HG03039 (cell line): ENCODE results near the gene ST6GALNAC3.
"Not testable (repeated sequence)": the region's sequence is repeated elsewhere in the genome, so short reads cannot be mapped to it uniquely, and the experiment has no call there.

Experiments used
- ATAC-seq: cut with Tn5 transposase; IDR thresholded peaks from one replicate; pipeline ENCODE4 v1.9.1; 2021; ENCODE audit warnings: mild to moderate bottlenecking, moderate library complexity; ENCODE audit not compliant: unreplicated experiment

Gene ST6GALNAC3

GRCh38 chr1:76611770-76612445 is 537.4 kb downstream of the ST6GALNAC3 start:
- no peak for ATAC-seq

- no peak for ATAC-seq
These were observed 539.3 kb downstream of the ST6GALNAC3 start for GRCh38 chr1:76613886-76614285.

- no peak for ATAC-seq
These were observed 540.9 kb downstream of the ST6GALNAC3 start for GRCh38 chr1:76615253-76616035.

- no peak for ATAC-seq
These were observed 545.8 kb downstream of the ST6GALNAC3 start for GRCh38 chr1:76620371-76620770.

- no peak for ATAC-seq
These were observed 548.4 kb downstream of the ST6GALNAC3 start for GRCh38 chr1:76622774-76623528.

- ATAC-seq, result no peak
These were observed 551.5 kb downstream of the ST6GALNAC3 start for GRCh38 chr1:76625886-76626678.

- no peak for ATAC-seq
These were observed 553.0 kb downstream of the ST6GALNAC3 start for GRCh38 chr1:76627498-76627897.

GRCh38 chr1:76627901-76628300 is 553.4 kb downstream of the ST6GALNAC3 start:
- no peak for ATAC-seq

GRCh38 chr1:76632136-76632535 is 557.6 kb downstream of the ST6GALNAC3 start:
- no peak for ATAC-seq

GRCh38 chr1:76635784-76636183 is 561.2 kb downstream of the ST6GALNAC3 start:
- no peak for ATAC-seq

GRCh38 chr1:76639181-76639580 is 564.6 kb downstream of the ST6GALNAC3 start:
- no peak for ATAC-seq

GRCh38 chr1:76640092-76640491 is 565.5 kb downstream of the ST6GALNAC3 start:
- ATAC-seq, result no peak

GRCh38 chr1:76640723-76641122 is 566.2 kb downstream of the ST6GALNAC3 start:
- ATAC-seq, result no peak

GRCh38 chr1:76644139-76644538 is 569.6 kb downstream of the ST6GALNAC3 start:
- no peak for ATAC-seq

GRCh38 chr1:76652860-76653259 is 578.3 kb downstream of the ST6GALNAC3 start:
- ATAC-seq, result not testable (repeated sequence)

- no peak for ATAC-seq
These were observed 583.1 kb downstream of the ST6GALNAC3 start for GRCh38 chr1:76657623-76658022.

GRCh38 chr1:76659171-76659940 is 584.8 kb downstream of the ST6GALNAC3 start:
- no peak for ATAC-seq

- ATAC-seq, result no peak
These were observed 587.0 kb downstream of the ST6GALNAC3 start for GRCh38 chr1:76661531-76661930.

GRCh38 chr1:76666499-76666898 is 592.0 kb downstream of the ST6GALNAC3 start:
- ATAC-seq, result no peak

- ATAC-seq, result peak; percentile 59
These were observed 593.5 kb downstream of the ST6GALNAC3 start for GRCh38 chr1:76668046-76668445.
